OCI-LY7 (cell line): ENCODE data around the gene ARHGAP19.
A peak's percentile ranks its signal among the peaks of the same experiment; 100 is the strongest.

ENCODE experiments used
- EZH2phosphoT487 ChIP-seq: fragments of 200-600 bp; sonication (generic); IDR thresholded peaks from 2 replicates; pipeline ENCODE4 v1.6.1; 2018; ENCODE audit warnings: low read depth, borderline replicate concordance, mild to moderate bottlenecking, mixed run types, antibody characterized with exemption, low read length, moderate library complexity, mixed read lengths
- TF ChIP-seq, protein P1 (sequence below): fragments of 200-600 bp; sonication (generic); conservative IDR thresholded peaks from 2 replicates; pipeline ENCODE4 v1.5.1; 2014; ENCODE audit warnings: mild to moderate bottlenecking, antibody characterized with exemption, low read length, moderate library complexity, mixed read lengths

DNA sequence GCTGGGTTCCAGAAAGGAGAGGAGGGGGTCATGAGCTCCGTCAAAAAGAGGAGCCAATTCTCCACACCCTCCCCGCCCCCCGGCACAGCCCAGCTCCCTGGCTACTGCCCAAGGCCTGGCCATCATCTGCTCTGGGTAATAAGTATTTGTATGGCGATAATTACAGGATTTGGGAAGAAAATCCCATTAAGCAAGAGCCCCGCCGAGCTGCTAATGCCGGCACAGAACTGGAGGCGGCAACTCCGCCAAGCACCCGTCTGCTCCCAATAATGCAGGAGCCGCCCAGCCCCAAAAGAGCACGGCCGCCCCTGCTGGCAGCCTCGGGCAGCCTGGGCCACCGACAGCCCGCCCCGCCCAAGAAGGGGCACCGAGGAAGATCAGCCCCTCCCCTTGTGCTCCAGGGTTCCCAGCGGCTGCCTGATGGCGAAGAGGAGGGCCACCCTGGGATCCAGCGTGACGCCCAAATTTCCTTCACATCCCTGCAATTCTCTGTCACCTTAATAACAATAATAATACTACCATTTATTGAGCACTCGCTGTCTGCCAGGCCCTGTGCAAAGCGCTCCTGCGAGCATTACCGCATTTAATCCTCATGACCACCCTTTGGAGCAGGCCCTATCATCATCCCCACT lies 112.6 kb downstream of the ARHGAP19 start:
- TF ChIP-seq, protein P1, sequence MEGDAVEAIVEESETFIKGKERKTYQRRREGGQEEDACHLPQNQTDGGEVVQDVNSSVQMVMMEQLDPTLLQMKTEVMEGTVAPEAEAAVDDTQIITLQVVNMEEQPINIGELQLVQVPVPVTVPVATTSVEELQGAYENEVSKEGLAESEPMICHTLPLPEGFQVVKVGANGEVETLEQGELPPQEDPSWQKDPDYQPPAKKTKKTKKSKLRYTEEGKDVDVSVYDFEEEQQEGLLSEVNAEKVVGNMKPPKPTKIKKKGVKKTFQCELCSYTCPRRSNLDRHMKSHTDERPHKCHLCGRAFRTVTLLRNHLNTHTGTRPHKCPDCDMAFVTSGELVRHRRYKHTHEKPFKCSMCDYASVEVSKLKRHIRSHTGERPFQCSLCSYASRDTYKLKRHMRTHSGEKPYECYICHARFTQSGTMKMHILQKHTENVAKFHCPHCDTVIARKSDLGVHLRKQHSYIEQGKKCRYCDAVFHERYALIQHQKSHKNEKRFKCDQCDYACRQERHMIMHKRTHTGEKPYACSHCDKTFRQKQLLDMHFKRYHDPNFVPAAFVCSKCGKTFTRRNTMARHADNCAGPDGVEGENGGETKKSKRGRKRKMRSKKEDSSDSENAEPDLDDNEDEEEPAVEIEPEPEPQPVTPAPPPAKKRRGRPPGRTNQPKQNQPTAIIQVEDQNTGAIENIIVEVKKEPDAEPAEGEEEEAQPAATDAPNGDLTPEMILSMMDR = 0 out of 2 replicates have a peak, but pooled peaks have one; percentile 14
- TF ChIP-seq EZH2phosphoT487 = no peak
